Kidney tubule cell (primary cell): ENCODE data around the gene AVL9.
"Not testable (repeated sequence)": the region's sequence is repeated elsewhere in the genome, so short reads cannot be mapped to it uniquely, and the experiment has no call there.

Source experiments
- DNase-seq: peaks from one replicate; pipeline ENCODE4 v3.0.0-alpha.2; 2018; ENCODE audit warnings: low spot score

Gene AVL9

GRCh38 chr7:32591938-32592337 lies 96.6 kb downstream of the AVL9 start:
- DNase-seq: peak; percentile 92

DNA sequence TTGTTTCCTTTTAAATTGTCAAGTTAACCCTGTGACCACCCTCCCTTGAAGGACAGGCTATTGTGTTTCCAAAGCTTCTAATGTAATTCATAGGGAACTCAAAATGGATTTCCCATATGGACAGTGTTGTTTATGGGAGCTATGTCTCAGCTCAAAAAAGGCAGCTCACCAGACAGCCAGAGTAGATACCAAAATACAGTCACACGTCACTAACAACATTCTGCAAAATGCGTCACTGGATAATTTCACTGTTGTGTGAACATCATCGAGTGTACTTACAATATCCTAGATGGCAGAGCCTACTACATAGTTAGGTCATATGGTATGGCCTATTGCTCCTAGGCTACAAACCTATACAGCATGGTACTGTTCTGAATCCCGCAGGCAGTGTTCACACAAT lies 97.4 kb downstream of the AVL9 start:
- no peak for DNase-seq

DNA sequence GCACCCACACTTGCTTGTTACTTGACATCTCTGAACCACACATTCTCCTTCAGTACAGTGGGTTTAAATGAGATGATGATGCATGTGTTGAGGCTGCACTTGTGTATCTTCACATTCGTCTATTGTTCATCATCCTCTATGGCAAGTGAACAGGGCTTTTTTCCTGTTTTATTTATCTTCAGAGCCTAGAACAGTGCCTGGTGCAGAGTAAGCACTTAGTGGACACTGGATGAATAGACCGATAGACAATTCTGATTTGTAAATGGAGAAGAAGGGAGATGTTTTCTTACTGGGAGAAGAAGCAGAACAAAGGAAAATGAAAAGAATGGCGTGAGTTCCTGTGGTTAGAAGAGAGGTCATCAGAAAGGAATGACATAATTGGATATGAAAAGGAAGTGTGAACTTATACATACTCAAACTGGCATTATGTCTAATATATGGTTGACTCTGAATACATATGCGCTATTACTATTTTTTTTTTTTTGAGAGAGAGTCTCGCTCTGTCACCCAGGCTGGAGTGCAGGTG lies 99.7 kb downstream of the AVL9 start:
- DNase-seq: peak; percentile 20

DNA sequence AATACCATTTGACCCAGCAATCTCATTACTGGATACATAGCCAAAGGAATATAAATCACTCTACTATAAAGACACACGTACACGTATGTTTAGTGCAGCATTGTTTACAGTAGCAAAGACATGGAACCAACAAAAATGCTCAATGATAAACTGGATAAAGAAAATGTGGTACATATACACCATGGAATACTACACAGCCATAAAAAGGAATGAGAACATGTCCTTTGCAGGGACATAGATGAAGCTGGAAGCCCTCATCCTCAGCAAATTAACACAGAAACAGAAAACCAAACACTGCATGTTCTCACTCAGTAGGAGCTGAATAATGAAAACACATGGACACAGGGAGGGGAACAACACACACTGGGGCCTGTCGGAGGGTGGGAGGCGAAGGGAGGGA lies 105.9 kb downstream of the AVL9 start:
- not testable (repeated sequence) for DNase-seq

DNA sequence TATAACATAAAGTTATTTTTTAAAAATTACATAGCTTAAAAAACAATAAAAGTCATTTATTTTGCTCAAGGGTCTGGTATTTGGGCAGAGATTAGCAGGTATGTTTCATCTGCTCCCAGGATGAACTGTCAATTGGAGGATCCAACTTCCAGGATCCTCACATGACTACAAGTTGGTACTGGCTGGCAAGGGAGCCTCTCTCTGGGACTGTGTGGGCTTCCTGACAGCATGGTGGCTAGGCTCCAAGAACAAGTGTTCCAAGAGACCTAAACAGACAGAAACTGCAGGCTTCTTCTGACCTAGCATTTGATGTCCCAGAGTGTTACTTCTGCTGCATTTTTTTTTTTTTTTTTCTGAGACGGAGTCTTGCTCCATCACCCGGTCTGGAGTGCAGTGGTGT lies 107.2 kb downstream of the AVL9 start:
- no peak for DNase-seq

DNA sequence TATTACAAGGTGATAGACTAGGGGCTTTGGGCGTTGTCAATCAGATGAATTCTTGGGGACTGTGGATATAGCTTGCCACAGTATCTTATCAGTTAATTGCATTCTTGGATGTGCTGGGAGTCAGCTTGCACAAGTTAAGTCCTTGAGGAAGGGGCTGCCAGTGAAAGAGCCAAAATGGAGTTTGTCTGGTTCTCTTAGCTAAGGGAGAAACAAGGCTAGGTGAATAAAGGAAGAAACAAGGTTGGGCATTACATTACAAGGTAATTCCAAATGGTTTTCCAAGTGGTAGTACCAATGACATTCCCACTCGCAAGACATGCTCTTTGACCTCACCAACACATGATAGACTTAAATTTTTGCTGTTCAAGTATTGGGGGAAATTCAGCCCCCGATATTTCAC lies 108.2 kb downstream of the AVL9 start:
- DNase-seq: not testable (repeated sequence)

GRCh38 chr7:32604047-32604446 lies 108.8 kb downstream of the AVL9 start:
- not testable (repeated sequence) for DNase-seq

DNA sequence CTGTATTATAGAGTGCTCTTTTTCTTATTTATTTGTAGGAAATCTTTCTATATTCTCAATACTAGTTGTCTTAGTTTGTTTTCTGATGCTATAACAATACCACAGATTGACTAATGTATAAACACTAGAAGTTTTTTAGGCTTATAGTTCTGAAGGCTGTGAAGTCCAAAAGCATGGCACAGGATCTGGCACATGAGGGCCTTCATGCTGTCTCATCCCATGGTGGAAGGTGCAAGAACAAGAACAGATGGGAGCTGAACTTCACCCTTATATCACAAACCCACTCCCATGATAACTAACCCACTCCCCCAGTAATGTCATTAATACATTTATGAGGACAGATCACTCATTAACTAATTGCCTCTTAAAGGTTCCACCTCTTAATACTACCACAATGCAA lies 109.7 kb downstream of the AVL9 start:
- no peak for DNase-seq

DNA sequence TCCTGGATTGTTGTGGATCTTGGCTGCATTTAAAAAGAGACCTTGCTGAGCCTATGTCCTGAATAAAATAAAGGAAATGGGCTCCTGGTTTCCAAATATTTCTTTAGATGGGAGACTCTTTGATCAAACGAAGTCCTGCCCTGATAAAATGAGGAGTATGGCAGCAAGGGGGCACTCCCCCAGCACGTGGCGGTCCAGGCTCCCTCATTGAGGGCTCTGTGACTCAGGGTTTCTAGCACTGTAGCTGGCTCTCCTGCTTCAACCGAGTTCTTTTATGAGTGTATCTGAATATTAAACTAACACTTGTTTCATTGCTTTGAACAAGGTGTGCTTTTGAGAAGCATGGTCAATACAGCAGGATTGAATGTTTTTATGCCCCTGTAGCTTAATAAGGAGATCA lies 114.2 kb downstream of the AVL9 start:
- DNase-seq: no peak

DNA sequence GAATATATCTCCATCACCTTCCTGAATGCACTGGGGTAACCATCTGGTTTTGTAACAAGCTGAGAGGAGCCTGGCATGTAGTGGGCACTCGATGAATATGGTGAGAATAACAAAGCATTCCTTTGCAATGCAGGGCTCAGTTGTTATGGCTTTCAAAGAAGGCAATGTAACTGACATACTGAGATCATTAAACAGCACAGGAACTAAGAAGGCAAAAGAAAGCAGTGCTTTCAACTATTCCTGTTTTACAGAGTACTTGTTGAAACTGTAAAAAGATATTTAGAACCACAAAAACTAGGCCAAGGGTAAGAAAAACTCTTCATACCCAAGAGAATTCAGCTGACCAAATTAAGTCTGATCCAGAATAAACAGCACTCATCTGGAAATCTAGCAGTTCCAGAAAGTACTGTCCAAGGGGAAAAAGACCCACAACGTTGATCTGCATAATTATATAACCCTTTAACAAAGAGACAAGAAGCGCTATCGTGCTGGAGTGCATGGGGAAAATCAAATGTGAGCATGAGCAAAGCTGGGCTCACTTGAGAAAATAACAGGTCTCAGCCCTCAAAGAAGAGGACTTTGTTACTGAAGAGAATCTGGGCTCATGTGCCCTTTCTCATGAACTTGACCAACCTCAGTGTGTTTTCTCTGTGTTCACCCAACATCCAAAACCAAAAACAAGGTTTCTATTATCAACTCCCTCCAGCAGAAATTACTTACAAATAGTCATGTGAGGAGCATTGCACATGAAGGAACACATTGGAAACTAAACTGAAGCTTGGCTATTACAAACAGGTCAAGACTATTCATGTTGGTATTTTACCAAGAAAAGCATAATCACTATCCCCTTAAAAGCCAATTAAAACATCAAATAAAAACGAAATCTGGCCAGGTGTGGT lies 116.2 kb downstream of the AVL9 start:
- no peak for DNase-seq

DNA sequence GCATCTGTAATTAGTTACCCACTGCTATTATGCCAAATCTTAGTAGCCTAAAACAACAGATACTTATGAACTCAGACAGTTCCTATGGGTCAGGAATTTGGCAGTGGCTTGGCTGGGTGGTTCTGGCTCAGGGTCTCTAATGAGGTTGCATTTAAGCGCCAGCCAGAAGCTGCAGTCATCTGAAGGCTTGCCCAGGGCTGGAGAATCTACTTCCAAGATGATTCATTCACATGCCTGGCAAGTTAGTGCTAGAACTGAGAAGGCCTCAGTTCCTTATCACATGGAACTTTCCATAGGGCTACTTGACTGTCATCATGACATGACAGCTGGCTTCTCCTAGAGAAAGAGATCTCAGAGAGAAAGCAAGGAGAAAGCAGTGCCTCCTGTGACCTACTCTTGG lies 121.3 kb downstream of the AVL9 start:
- peak; percentile 89 for DNase-seq

GRCh38 chr7:32618470-32618869 lies 123.2 kb downstream of the AVL9 start:
- no peak for DNase-seq

DNA sequence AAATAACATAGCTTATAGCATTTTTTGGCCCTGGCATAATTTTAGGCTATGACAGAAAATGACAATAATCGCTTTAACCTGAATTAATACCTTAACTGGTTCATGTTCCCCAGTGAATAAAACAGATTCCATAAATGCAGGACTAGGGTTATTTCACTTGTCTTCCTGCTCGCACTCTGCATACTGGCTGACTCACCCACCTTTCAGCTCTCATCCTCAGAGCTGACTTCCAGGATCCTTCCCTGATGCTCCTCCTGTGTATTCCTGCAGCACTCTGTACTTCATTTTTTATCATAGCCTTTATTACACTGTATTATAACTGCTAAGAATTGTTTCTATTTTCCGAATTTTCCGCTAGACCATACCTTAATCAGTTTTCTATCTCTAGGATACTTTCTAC lies 123.7 kb downstream of the AVL9 start:
- DNase-seq: peak; percentile 23

- DNase-seq: not testable (repeated sequence)
Observed at GRCh38 chr7:32619416-32619815, 124.1 kb downstream of the AVL9 start.

- DNase-seq: no peak
Observed at GRCh38 chr7:32631021-32631420, 135.7 kb downstream of the AVL9 start.

- not testable (repeated sequence) for DNase-seq
Observed at GRCh38 chr7:32631590-32632497, 136.6 kb downstream of the AVL9 start.

DNA sequence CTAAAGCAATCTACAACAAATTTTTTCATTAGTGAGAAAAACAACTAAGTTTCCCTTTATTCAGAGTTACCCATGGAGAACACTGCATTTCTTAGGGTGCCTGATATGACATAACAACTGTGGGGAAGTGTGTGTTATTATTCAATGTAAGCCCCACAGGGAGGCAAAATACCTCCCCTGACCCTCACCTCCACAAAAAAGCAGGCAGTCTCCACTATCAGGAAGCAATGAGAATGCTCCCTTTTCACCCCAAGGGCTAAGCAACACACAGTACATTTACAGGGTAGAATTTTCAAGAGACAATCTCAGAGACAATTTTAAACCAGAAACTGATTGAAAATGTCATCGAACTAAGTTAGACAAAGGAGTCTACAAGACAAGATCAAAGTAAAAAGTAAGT lies 138.2 kb downstream of the AVL9 start:
- not testable (repeated sequence) for DNase-seq

- DNase-seq: not testable (repeated sequence)
Observed at GRCh38 chr7:32634798-32635393, 139.6 kb downstream of the AVL9 start.

- DNase-seq: not testable (repeated sequence)
Observed at GRCh38 chr7:32636725-32637462, 141.6 kb downstream of the AVL9 start.

DNA sequence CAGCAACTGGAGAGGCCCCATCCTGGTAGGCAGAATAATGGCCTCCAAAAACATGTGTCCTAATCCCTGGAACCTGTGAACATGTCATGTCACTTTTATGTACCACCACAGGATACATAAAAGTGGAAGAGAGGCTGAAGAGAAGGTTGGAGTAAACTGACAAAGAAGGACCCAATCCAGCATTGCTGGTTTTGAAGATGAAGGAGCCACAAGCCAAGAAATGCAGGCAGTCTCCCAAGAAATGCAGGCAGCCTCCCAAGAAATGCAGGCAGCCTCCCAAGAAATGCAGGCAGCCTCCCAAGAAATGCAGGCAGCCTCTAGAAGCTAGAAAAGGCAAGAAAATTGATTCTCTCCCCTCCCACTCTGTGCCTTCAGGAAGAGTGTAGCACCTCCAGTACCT lies 142.3 kb downstream of the AVL9 start:
- DNase-seq: not testable (repeated sequence)
